ENCODE data around the gene MPPED2.

GRCh38 chr11:30596832-30597231, 10.7 kb upstream of the MPPED2 start:
- no peak for TF ChIP-seq REST (IDR thresholded peaks at IDR 0.05; ENCODE audit: insufficient read depth in 1 of 2, low read depth in 2 of 2, low read length in 2 of 2)
- no peak for TF ChIP-seq POLR2AphosphoS5 (IDR thresholded peaks at IDR 0.05; ENCODE audit: low read depth, low read length)
- TF ChIP-seq TAF1 (IDR thresholded peaks at IDR 0.05; ENCODE audit: borderline replicate concordance, insufficient read depth, low read length): no peak
- TF ChIP-seq SIN3A (IDR thresholded peaks at IDR 0.05; ENCODE audit: borderline replicate concordance, insufficient read depth, low read length): no peak
- TF ChIP-seq FOXP2 (optimal IDR thresholded peaks at IDR 0.05; ENCODE audit: borderline replicate concordance, extremely low read depth, extremely low read length, insufficient read depth): no peak

Data from PFSK-1 (cell line).